SK-N-MC (cell line): Measurements from ENCODE around the gene CTNND2.

Experiments used
- EZH2 ChIP-seq: fragments of 200-600 bp; sonication (generic); IDR thresholded peaks from one replicate; pipeline ENCODE4 v1.6.1; 2017; ENCODE audit warnings: antibody characterized with exemption
- FOXP2 ChIP-seq: optimal IDR thresholded peaks from 2 replicates; pipeline ENCODE3; 2011; ENCODE audit warnings: mild to moderate bottlenecking, moderate library complexity; ENCODE audit not compliant: insufficient read depth; ENCODE audit errors: extremely low read length, control extremely low read depth
- POLR2AphosphoS5 ChIP-seq: IDR thresholded peaks from 2 replicates; pipeline ENCODE4 v1.6.1; 2012; ENCODE audit warnings: mild to moderate bottlenecking, low read depth, low read length, borderline replicate concordance

GRCh38 chr5:11371021-11371420, 533.2 kb downstream of the CTNND2 start:
- TF ChIP-seq FOXP2: no peak
- TF ChIP-seq POLR2AphosphoS5: no peak
- no peak for TF ChIP-seq EZH2
